SK-N-SH (cell line): ENCODE data around the gene DGKI.

ENCODE experiments used
- MXI1 ChIP-seq: IDR thresholded peaks from 2 replicates; pipeline ENCODE4 v1.6.1; 2012; ENCODE audit warnings: mild to moderate bottlenecking, low read depth, low read length, improper control_type of control experiment
- POLR2AphosphoS5 ChIP-seq: IDR thresholded peaks from 2 replicates; pipeline ENCODE4 v1.6.1; 2012; ENCODE audit warnings: low read depth, low read length
- RFX5 ChIP-seq: IDR thresholded peaks from 2 replicates; pipeline ENCODE4 v1.6.1; 2012; ENCODE audit warnings: mild to moderate bottlenecking, improper control_type of control experiment, low read length
- SIN3A ChIP-seq: IDR thresholded peaks from 2 replicates; pipeline ENCODE4 v1.6.1; 2012; ENCODE audit warnings: low read depth, mild to moderate bottlenecking, low read length, moderate library complexity, borderline replicate concordance
- TF ChIP-seq, protein P1 (sequence below): fragments of 200-600 bp; sonication (generic); IDR thresholded peaks from 2 replicates; pipeline ENCODE4 v1.6.1; 2017; ENCODE audit warnings: antibody characterized with exemption, mild to moderate bottlenecking, moderate library complexity
- TF ChIP-seq, protein P2 (sequence below): IDR thresholded peaks from 2 replicates; pipeline ENCODE4; 2012
- TF ChIP-seq, protein P3 (sequence below): IDR thresholded peaks from 2 replicates; pipeline ENCODE4 v1.6.1; 2012; ENCODE audit warnings: mild to moderate bottlenecking, low read depth, low read length, moderate library complexity

DNA sequence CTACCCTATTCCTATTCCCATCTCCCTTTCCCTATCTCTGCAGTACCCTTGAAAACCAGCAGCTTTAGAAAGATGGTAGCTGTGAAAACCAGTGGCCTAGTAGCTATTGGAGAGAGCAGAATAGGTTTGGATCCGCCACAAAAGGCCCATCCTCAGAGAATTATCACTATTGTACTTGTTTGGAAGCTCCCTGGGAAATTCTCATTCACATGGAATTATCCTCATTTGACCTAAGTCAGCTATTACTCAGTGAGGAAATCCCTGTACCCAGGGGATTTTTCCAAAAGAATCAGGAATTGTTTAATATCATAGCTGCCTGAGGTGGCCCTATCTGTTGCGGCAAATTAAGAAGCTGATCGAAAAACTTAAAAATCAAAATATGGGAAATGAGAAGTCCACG, 51.6 kb downstream of the DGKI start:
- TF ChIP-seq, protein P1, sequence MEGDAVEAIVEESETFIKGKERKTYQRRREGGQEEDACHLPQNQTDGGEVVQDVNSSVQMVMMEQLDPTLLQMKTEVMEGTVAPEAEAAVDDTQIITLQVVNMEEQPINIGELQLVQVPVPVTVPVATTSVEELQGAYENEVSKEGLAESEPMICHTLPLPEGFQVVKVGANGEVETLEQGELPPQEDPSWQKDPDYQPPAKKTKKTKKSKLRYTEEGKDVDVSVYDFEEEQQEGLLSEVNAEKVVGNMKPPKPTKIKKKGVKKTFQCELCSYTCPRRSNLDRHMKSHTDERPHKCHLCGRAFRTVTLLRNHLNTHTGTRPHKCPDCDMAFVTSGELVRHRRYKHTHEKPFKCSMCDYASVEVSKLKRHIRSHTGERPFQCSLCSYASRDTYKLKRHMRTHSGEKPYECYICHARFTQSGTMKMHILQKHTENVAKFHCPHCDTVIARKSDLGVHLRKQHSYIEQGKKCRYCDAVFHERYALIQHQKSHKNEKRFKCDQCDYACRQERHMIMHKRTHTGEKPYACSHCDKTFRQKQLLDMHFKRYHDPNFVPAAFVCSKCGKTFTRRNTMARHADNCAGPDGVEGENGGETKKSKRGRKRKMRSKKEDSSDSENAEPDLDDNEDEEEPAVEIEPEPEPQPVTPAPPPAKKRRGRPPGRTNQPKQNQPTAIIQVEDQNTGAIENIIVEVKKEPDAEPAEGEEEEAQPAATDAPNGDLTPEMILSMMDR: no peak
- TF ChIP-seq, protein P2, sequence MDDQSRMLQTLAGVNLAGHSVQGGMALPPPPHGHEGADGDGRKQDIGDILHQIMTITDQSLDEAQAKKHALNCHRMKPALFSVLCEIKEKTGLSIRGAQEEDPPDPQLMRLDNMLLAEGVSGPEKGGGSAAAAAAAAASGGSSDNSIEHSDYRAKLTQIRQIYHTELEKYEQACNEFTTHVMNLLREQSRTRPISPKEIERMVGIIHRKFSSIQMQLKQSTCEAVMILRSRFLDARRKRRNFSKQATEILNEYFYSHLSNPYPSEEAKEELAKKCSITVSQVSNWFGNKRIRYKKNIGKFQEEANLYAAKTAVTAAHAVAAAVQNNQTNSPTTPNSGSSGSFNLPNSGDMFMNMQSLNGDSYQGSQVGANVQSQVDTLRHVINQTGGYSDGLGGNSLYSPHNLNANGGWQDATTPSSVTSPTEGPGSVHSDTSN: no peak
- no peak for TF ChIP-seq SIN3A
- no peak for TF ChIP-seq POLR2AphosphoS5
- no peak for TF ChIP-seq MXI1
- TF ChIP-seq, protein P3, sequence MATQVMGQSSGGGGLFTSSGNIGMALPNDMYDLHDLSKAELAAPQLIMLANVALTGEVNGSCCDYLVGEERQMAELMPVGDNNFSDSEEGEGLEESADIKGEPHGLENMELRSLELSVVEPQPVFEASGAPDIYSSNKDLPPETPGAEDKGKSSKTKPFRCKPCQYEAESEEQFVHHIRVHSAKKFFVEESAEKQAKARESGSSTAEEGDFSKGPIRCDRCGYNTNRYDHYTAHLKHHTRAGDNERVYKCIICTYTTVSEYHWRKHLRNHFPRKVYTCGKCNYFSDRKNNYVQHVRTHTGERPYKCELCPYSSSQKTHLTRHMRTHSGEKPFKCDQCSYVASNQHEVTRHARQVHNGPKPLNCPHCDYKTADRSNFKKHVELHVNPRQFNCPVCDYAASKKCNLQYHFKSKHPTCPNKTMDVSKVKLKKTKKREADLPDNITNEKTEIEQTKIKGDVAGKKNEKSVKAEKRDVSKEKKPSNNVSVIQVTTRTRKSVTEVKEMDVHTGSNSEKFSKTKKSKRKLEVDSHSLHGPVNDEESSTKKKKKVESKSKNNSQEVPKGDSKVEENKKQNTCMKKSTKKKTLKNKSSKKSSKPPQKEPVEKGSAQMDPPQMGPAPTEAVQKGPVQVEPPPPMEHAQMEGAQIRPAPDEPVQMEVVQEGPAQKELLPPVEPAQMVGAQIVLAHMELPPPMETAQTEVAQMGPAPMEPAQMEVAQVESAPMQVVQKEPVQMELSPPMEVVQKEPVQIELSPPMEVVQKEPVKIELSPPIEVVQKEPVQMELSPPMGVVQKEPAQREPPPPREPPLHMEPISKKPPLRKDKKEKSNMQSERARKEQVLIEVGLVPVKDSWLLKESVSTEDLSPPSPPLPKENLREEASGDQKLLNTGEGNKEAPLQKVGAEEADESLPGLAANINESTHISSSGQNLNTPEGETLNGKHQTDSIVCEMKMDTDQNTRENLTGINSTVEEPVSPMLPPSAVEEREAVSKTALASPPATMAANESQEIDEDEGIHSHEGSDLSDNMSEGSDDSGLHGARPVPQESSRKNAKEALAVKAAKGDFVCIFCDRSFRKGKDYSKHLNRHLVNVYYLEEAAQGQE: no peak
- TF ChIP-seq RFX5: no peak
